Activated naive CD8-positive, alpha-beta T cell treated with anti-CD3 and anti-CD28 coated beads for 36 hours (primary cell): Measurements from ENCODE around the gene PROZ. TPM values are rescaled to one million over a fixed set of nuclear protein-coding genes. Genes with fewer than 3 reads are reported as not detected.

Experiments used
- DNase-seq: peaks from one replicate; pipeline ENCODE4 v3.0.0; 2021
- H3K27ac Mint-ChIP-seq: one replicate; pipeline ENCODE4 v1.8.0; 2022; ENCODE audit warnings: mild to moderate bottlenecking, moderate library complexity, mixed read lengths
- H3K27me3 Mint-ChIP-seq: one replicate; pipeline ENCODE4 v1.8.0; 2022; ENCODE audit warnings: mild to moderate bottlenecking, mixed read lengths
- H3K36me3 Mint-ChIP-seq: one replicate; pipeline ENCODE4 v1.8.0; 2021; ENCODE audit warnings: mild to moderate bottlenecking, mixed read lengths
- H3K4me1 Mint-ChIP-seq: one replicate; pipeline ENCODE4 v1.8.0; 2021; ENCODE audit warnings: mixed read lengths
- H3K4me3 Mint-ChIP-seq: one replicate; pipeline ENCODE4 v1.8.0; 2022; ENCODE audit warnings: mild to moderate bottlenecking, moderate library complexity, mixed read lengths
- H3K9me3 Mint-ChIP-seq: one replicate; pipeline ENCODE4 v1.8.0; 2022; ENCODE audit warnings: mixed read lengths
- total RNA-seq, 2 experiments: library from RNA; stranded (reverse); gene quantifications; one replicate each; pipeline ENCODE4 v1.2.3, GENCODE V29; 2021

Gene PROZ
- total RNA-seq, 2 experiments from 2014 or later: 0.14 TPM; not detected in 1

GRCh38 chr13:113186061-113186900 is 27.8 kb downstream of the PROZ start:
- peaks cover 36% of the 10 kb centered on the region for H3K36me3 Mint-ChIP-seq
- H3K4me1 Mint-ChIP-seq: peaks cover 25% of the 10 kb centered on the region
- peak overlapping the region; percentile 80 for H3K27ac Mint-ChIP-seq
- no peaks in the 10 kb centered on the region for H3K27me3 Mint-ChIP-seq
- no peak overlapping the region for H3K4me3 Mint-ChIP-seq
- no peaks in the 10 kb centered on the region for H3K9me3 Mint-ChIP-seq
- no peak for DNase-seq

- H3K9me3 Mint-ChIP-seq: no peaks in the 10 kb centered on the region
- no peak overlapping the region for H3K4me3 Mint-ChIP-seq
- H3K27ac Mint-ChIP-seq: peak overlapping the region; percentile 30
- H3K27me3 Mint-ChIP-seq: no peaks in the 10 kb centered on the region
- peak; percentile 47 for DNase-seq
- peaks cover 25% of the 10 kb centered on the region for H3K4me1 Mint-ChIP-seq
- peaks cover 36% of the 10 kb centered on the region for H3K36me3 Mint-ChIP-seq
Observed at GRCh38 chr13:113187263-113187669, 28.8 kb downstream of the PROZ start.

GRCh38 chr13:113187883-113188665 is 29.6 kb downstream of the PROZ start:
- H3K4me3 Mint-ChIP-seq: no peak overlapping the region
- no peaks in the 10 kb centered on the region for H3K27me3 Mint-ChIP-seq
- DNase-seq: no peak
- no peaks in the 10 kb centered on the region for H3K9me3 Mint-ChIP-seq
- H3K27ac Mint-ChIP-seq: no peak overlapping the region
- peaks cover 25% of the 10 kb centered on the region for H3K4me1 Mint-ChIP-seq
- peaks cover 36% of the 10 kb centered on the region for H3K36me3 Mint-ChIP-seq

GRCh38 chr13:113190181-113190580 is 31.7 kb downstream of the PROZ start:
- Mint-ChIP-seq H3K36me3 (peaks cover 39% of the 10 kb centered on the region), H3K27ac (no peak overlapping the region), H3K4me1 (peaks cover 22% of the 10 kb centered on the region), H3K27me3 (no peaks in the 10 kb centered on the region), H3K9me3 (no peaks in the 10 kb centered on the region), H3K4me3 (no peak overlapping the region)
- DNase-seq: no peak

- no peak overlapping the region for H3K27ac Mint-ChIP-seq
- H3K4me1 Mint-ChIP-seq: peaks cover 9% of the 10 kb centered on the region
- H3K9me3 Mint-ChIP-seq: no peaks in the 10 kb centered on the region
- no peak overlapping the region for H3K4me3 Mint-ChIP-seq
- peaks cover 28% of the 10 kb centered on the region for H3K36me3 Mint-ChIP-seq
- DNase-seq: no peak
- no peaks in the 10 kb centered on the region for H3K27me3 Mint-ChIP-seq
Observed at GRCh38 chr13:113192279-113192678, 33.8 kb downstream of the PROZ start.

GRCh38 chr13:113192902-113193301 is 34.5 kb downstream of the PROZ start:
- H3K27ac Mint-ChIP-seq: no peak overlapping the region

GRCh38 chr13:113195360-113195759 is 36.9 kb downstream of the PROZ start:
- no peaks in the 10 kb centered on the region for H3K27me3 Mint-ChIP-seq
- no peaks in the 10 kb centered on the region for H3K9me3 Mint-ChIP-seq
- H3K4me3 Mint-ChIP-seq: no peak overlapping the region
- H3K36me3 Mint-ChIP-seq: peaks cover 11% of the 10 kb centered on the region
- H3K27ac Mint-ChIP-seq: no peak overlapping the region
- H3K4me1 Mint-ChIP-seq: no peaks in the 10 kb centered on the region
- DNase-seq: no peak

More at GRCh38 chr13:113192902-113193301, 34.5 kb downstream of the PROZ start:
- H3K4me3 Mint-ChIP-seq: no peak overlapping the region
- H3K9me3 Mint-ChIP-seq: no peaks in the 10 kb centered on the region
- H3K36me3 Mint-ChIP-seq: peaks cover 24% of the 10 kb centered on the region
- DNase-seq: no peak
- no peaks in the 10 kb centered on the region for H3K27me3 Mint-ChIP-seq
- H3K4me1 Mint-ChIP-seq: peaks cover 4% of the 10 kb centered on the region

- no peak overlapping the region for H3K27ac Mint-ChIP-seq
- H3K27me3 Mint-ChIP-seq: no peaks in the 10 kb centered on the region
- no peak for DNase-seq
- H3K9me3 Mint-ChIP-seq: no peaks in the 10 kb centered on the region
- no peak overlapping the region for H3K4me3 Mint-ChIP-seq
- H3K36me3 Mint-ChIP-seq: peaks cover 14% of the 10 kb centered on the region
- peaks cover 4% of the 10 kb centered on the region for H3K4me1 Mint-ChIP-seq
Observed at GRCh38 chr13:113196970-113197737, 38.7 kb downstream of the PROZ start.

- no peak for DNase-seq
- Mint-ChIP-seq H3K36me3 (peaks cover 14% of the 10 kb centered on the region), H3K9me3 (no peaks in the 10 kb centered on the region), H3K4me1 (peaks cover 40% of the 10 kb centered on the region), H3K4me3 (no peak overlapping the region), H3K27me3 (no peaks in the 10 kb centered on the region), H3K27ac (no peak overlapping the region)
Observed at GRCh38 chr13:113201815-113202214, 43.4 kb downstream of the PROZ start.

GRCh38 chr13:113202912-113203311 is 44.5 kb downstream of the PROZ start:
- DNase-seq: no peak
- Mint-ChIP-seq H3K4me1 (peaks cover 49% of the 10 kb centered on the region), H3K27ac (no peak overlapping the region), H3K36me3 (peaks cover 21% of the 10 kb centered on the region), H3K9me3 (no peaks in the 10 kb centered on the region), H3K4me3 (no peak overlapping the region), H3K27me3 (no peaks in the 10 kb centered on the region)

GRCh38 chr13:113203507-113204377 is 45.3 kb downstream of the PROZ start:
- Mint-ChIP-seq H3K4me3 (no peak overlapping the region), H3K27me3 (no peaks in the 10 kb centered on the region), H3K27ac (peak overlapping the region; percentile 45), H3K4me1 (peaks cover 49% of the 10 kb centered on the region), H3K9me3 (no peaks in the 10 kb centered on the region), H3K36me3 (peaks cover 20% of the 10 kb centered on the region)
- DNase-seq: no peak

- no peaks in the 10 kb centered on the region for H3K27me3 Mint-ChIP-seq
- peak overlapping the region; percentile 45 for H3K27ac Mint-ChIP-seq
- no peak for DNase-seq
- no peak overlapping the region for H3K4me3 Mint-ChIP-seq
- peaks cover 49% of the 10 kb centered on the region for H3K4me1 Mint-ChIP-seq
- H3K36me3 Mint-ChIP-seq: peaks cover 20% of the 10 kb centered on the region
- H3K9me3 Mint-ChIP-seq: no peaks in the 10 kb centered on the region
Observed at GRCh38 chr13:113204378-113204734, 45.9 kb downstream of the PROZ start.

GRCh38 chr13:113205428-113205931 is 47.0 kb downstream of the PROZ start:
- Mint-ChIP-seq H3K27me3 (no peaks in the 10 kb centered on the region), H3K27ac (peak overlapping the region; percentile 49), H3K4me1 (peaks cover 49% of the 10 kb centered on the region), H3K4me3 (peak overlapping the region; percentile 3), H3K9me3 (no peaks in the 10 kb centered on the region), H3K36me3 (peaks cover 19% of the 10 kb centered on the region)
- DNase-seq: no peak

GRCh38 chr13:113207460-113207859 is 49.0 kb downstream of the PROZ start:
- Mint-ChIP-seq H3K4me3 (peak overlapping the region; percentile 94), H3K27me3 (no peaks in the 10 kb centered on the region), H3K27ac (peak overlapping the region; percentile 87), H3K9me3 (peaks cover 1% of the 10 kb centered on the region), H3K4me1 (peaks cover 59% of the 10 kb centered on the region), H3K36me3 (peaks cover 31% of the 10 kb centered on the region)
- DNase-seq: no peak
